Psoas muscle (tissue), 8 donors: ENCODE measurements around the gene PPP1R36. TPM values are rescaled to one million over a fixed set of nuclear protein-coding genes. Genes with fewer than 3 reads are reported as not detected.

Source experiments
- ATAC-seq, 4 donors: fragments of 200-7000 bp; cut with Tn5 transposase; one replicate each; pipeline ENCODE4 v1.9.1; 2020; ENCODE audit warnings: moderate library complexity in 3 of 4, mild to moderate bottlenecking in 2 of 4
- DNase-seq, 2 donors: peaks; one replicate each; pipeline ENCODE4 v3.0.0-alpha.2; 2020
- H3K27ac ChIP-seq: fragments of 200-600 bp; one replicate; pipeline ENCODE4 v1.8.0; 2022
- H3K27me3 ChIP-seq, 3 donors: fragments of 200-600 bp in 1 of 3; one replicate each; pipeline versions ENCODE4 v1.6.1 to v1.8.0; 2013 to 2022; ENCODE audit warnings: low read length in 2 of 3, mild to moderate bottlenecking in 2 of 3, moderate library complexity in 1 of 3; ENCODE audit not compliant: insufficient read depth in 3 of 3
- H3K36me3 ChIP-seq, 2 donors: fragments of 200-600 bp in 1 of 2; one replicate each; pipeline versions ENCODE4 v1.6.1 to v1.8.0; 2013 to 2022; ENCODE audit warnings: low read depth in 1 of 2, mild to moderate bottlenecking in 1 of 2, moderate library complexity in 1 of 2; ENCODE audit not compliant: insufficient read depth in 1 of 2
- H3K4me1 ChIP-seq: fragments of 200-600 bp; one replicate; pipeline ENCODE4 v1.8.0; 2022
- H3K4me3 ChIP-seq: fragments of 200-600 bp; one replicate; pipeline ENCODE4 v1.8.0; 2022; ENCODE audit warnings: mild to moderate bottlenecking
- H3K9me3 ChIP-seq: fragments of 200-600 bp; one replicate; pipeline ENCODE4 v1.8.0; 2022
- WGBS, 3 donors: extraction: QIAGEN DNeasy Blood & Tissue Kit; methylation state at CpG; one replicate each; pipeline versions ENCODE4 v1.1.6 to v1.1.7; 2013; 5-methylcytosine and 5-hydroxymethylcytosine counted together
- intact Hi-C, 2 donors: fragments of 100-400 bp; cut with DNase I; formaldehyde crosslinking; loops; one replicate each; pipeline versions ENCODE4 v1.11.0 to v1.14.2; 2022
- polyA plus RNA-seq, 3 donors: library from polyadenylated mRNA; stranded (reverse); fragments of 200-250 nt; gene quantifications; one replicate each; pipeline ENCODE4 v1.2.3, GENCODE V29; 2013
- total RNA-seq, 4 donors: library from RNA; stranded (reverse); fragmentation: NEBNext Ultra II Directional in 2 of 4; extraction: Animal tissue kit (Norgen Biotek cat#: 25700) in 2 of 4; gene quantifications; one replicate each; pipeline versions ENCODE4 v1.2.1 to v1.2.4, GENCODE V29; 2021 to 2023
- TF ChIP-seq, protein P1 (sequence below): fragments of 200-600 bp; IDR thresholded peaks from one replicate; pipeline ENCODE4 v1.8.0; 2022; ENCODE audit warnings: antibody characterized with exemption
- donor health status: healthy with polysubstance abuse.
- donor health status: DM: no; HTN: no; CAD: no; lungs with moderate emphysema.
- donor health status: Bipolar disorder and iron deficiency.
- donor health status: healthy.
- donor health status: DM: yes; HTN: yes; CAD: no.
- donor health status: DM: no; HTN: no; CAD: no.
- donor health status: DM: no; HTN: no; CAD: no.
- donor health status: DM: yes; HTN: yes; CAD: no.

PPP1R36 gene
- total and polyA plus RNA-seq, 7 donors: 0.16 to 0.86 (median 0.46) TPM; not detected in 2

GRCh38 chr14:64572386-64573104 is 22.8 kb downstream of the PPP1R36 start:
- ATAC-seq (no peak), DNase-seq (no peak)
- Histone ChIP-seq H3K4me1 (peaks cover 50% of the 10 kb centered on the region), H3K27ac (peak overlapping the region; percentile 90), H3K27me3 (no peaks in the 10 kb centered on the region), H3K9me3 (no peaks in the 10 kb centered on the region), H3K36me3 (no peaks in the 10 kb centered on the region), H3K4me3 (no peak overlapping the region)
- TF ChIP-seq, protein P1, sequence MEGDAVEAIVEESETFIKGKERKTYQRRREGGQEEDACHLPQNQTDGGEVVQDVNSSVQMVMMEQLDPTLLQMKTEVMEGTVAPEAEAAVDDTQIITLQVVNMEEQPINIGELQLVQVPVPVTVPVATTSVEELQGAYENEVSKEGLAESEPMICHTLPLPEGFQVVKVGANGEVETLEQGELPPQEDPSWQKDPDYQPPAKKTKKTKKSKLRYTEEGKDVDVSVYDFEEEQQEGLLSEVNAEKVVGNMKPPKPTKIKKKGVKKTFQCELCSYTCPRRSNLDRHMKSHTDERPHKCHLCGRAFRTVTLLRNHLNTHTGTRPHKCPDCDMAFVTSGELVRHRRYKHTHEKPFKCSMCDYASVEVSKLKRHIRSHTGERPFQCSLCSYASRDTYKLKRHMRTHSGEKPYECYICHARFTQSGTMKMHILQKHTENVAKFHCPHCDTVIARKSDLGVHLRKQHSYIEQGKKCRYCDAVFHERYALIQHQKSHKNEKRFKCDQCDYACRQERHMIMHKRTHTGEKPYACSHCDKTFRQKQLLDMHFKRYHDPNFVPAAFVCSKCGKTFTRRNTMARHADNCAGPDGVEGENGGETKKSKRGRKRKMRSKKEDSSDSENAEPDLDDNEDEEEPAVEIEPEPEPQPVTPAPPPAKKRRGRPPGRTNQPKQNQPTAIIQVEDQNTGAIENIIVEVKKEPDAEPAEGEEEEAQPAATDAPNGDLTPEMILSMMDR: no peak
- intact Hi-C loops: no loop called here

GRCh38 chr14:64573109-64573508 is 23.3 kb downstream of the PPP1R36 start:
- peak in 1 of 4 donors; percentile 24 for ATAC-seq
- H3K9me3 ChIP-seq: no peaks in the 10 kb centered on the region
- DNase-seq: no peak
- WGBS, 3 donors: 55 to 81% (median 63%) methylated on average over 3 of the region's 3 CpGs
- no peak overlapping the region for H3K4me3 ChIP-seq
- intact Hi-C loops: no loop called here
- TF ChIP-seq, protein P1: no peak
- no peaks in the 10 kb centered on the region for H3K36me3 ChIP-seq
- H3K4me1 ChIP-seq: peaks cover 48% of the 10 kb centered on the region
- H3K27ac ChIP-seq: peak overlapping the region; percentile 90
- H3K27me3 ChIP-seq: no peaks in the 10 kb centered on the region

DNA sequence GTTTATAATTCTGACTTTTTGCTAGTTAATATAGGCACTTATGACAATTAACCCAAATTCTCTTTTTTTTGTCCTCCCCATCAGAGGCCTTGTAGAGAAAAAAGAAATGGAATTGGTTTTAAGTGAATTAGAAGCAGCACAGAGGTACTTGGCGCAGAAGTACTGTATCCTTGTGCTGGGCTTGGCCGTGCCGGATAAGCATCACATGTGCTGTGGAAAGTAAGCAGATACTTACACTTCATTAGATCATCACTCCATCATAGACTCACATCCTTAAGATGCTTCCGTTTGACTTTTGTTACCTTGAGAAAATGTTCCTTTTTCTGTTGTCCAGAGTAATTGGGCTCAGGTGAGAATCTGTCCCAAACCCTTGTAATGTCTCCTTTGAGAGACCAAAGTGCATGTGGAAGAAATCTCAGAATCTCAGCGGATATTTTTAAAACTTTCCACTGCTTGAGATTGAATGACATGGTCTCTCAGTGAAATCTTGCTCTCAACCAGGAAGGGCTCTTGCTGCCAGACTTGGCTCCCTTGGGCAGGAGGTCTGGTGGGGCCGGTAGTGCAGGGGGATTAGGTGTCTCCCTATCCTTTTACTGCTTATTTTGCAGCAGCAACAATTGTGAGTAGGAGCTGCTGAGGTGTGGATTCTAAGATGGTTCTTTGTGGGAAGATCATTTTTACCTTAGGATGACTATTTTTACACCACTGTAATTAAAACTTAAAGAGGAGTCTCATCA is 24.8 kb downstream of the PPP1R36 start:
- H3K4me3 ChIP-seq: peak overlapping the region; percentile 34
- H3K9me3 ChIP-seq: no peaks in the 10 kb centered on the region
- peaks cover 34% of the 10 kb centered on the region for H3K4me1 ChIP-seq
- ATAC-seq (peak; percentile 78 to 94 (median 88)), DNase-seq (peak in 1 of 2 donors; percentile 76)
- intact Hi-C loops: loop anchor here in 1 of 2 donors (5.0 kb wide), 1 partner anchor 32 kb away; the partner anchor contains the start of gene HSPA2
- TF ChIP-seq, protein P1: no peak
- WGBS, 3 donors: 30 to 52% (median 32%) methylated on average over 6 of the region's 6 CpGs
- no peaks in the 10 kb centered on the region for H3K27me3 ChIP-seq
- H3K36me3 ChIP-seq: no peaks in the 10 kb centered on the region
- peak overlapping the region; percentile 90 for H3K27ac ChIP-seq

GRCh38 chr14:64577211-64577610 is 27.4 kb downstream of the PPP1R36 start:
- 79 to 98% (median 89%) methylated on average over 5 of the region's 5 CpGs for WGBS, 3 donors

More at GRCh38 chr14:64577211-64577610, 27.4 kb downstream of the PPP1R36 start:
- TF ChIP-seq, protein P1: no peak
- no peak overlapping the region for H3K4me3 ChIP-seq
- no peaks in the 10 kb centered on the region for H3K27me3 ChIP-seq
- H3K4me1 ChIP-seq: peaks cover 37% of the 10 kb centered on the region
- DNase-seq (no peak), ATAC-seq (no peak)
- intact Hi-C loops: loop anchor here in 1 of 2 donors (5.0 kb wide), 1 partner anchor 35 kb away; the partner anchor contains the start of gene HSPA2
- H3K9me3 ChIP-seq: no peaks in the 10 kb centered on the region
- no peak overlapping the region for H3K27ac ChIP-seq
- no peaks in the 10 kb centered on the region for H3K36me3 ChIP-seq
